PC-3 (cell line): ENCODE measurements around the gene AUTS2. TPM values are rescaled to one million over a fixed set of nuclear protein-coding genes. Genes with fewer than 3 reads are reported as not detected.

Experiments used
- ATAC-seq: fragments of 200-7000 bp; cut with Tn5 transposase; 2 replicates; pipeline ENCODE4 v1.9.1; 2020; ENCODE audit warnings: mild to moderate bottlenecking, moderate library complexity
- BruUV-seq: library from RNA; stranded (reverse); fragments of 400-500 nt; replicated peaks from 2 replicates; lab custom pipeline; 2021; lab: Mats Ljungman, UMichigan
- CTCF ChIA-PET: fragments of 300-600 bp; sonication (Branson Sonifier 250); formaldehyde crosslinking; loops from one replicate; lab custom pipeline; 2022; ENCODE audit warnings: antibody characterized with exemption; lab: Charles Lee
- POLR2A ChIA-PET: fragments of 300-600 bp; sonication (Branson Sonifier 250); formaldehyde crosslinking; loops from one replicate; lab custom pipeline; 2022; ENCODE audit warnings: antibody characterized with exemption; ENCODE audit not compliant: unreplicated experiment; lab: Charles Lee
- DNase-seq: peaks from one replicate; pipeline ENCODE4 v3.0.0-alpha.2; 2015
- H2AFZ ChIP-seq: fragments of 300-600 bp; sonication (generic); 2 replicates; pipeline ENCODE4 v1.6.0; 2016; ENCODE audit warnings: antibody characterized with exemption, low read length
- H3F3A ChIP-seq: fragments of 300-600 bp; sonication (generic); one replicate; pipeline ENCODE4 v1.6.0; 2017; ENCODE audit warnings: antibody characterized with exemption, low read length, control low read depth, mild to moderate bottlenecking; ENCODE audit not compliant: unreplicated experiment
- H3K27ac ChIP-seq: fragments of 300-600 bp; sonication (generic); 2 replicates; pipeline ENCODE4 v1.5.1; 2016; ENCODE audit warnings: mild to moderate bottlenecking, low read length
- H3K27me3 ChIP-seq: fragments of 300-600 bp; sonication (generic); 2 replicates; pipeline ENCODE4 v1.6.1; 2016; ENCODE audit warnings: low read length, mixed read lengths
- H3K36me3 ChIP-seq: fragments of 300-600 bp; sonication (generic); 2 replicates; pipeline ENCODE4 v1.6.1; 2016; ENCODE audit warnings: low read depth, mixed run types, low read length, mixed read lengths
- H3K4me1 ChIP-seq: fragments of 300-600 bp; sonication (generic); 2 replicates; pipeline ENCODE4 v1.5.1; 2016; ENCODE audit warnings: low read length; ENCODE audit not compliant: insufficient read depth
- H3K4me2 ChIP-seq: fragments of 300-600 bp; sonication (generic); 2 replicates; pipeline ENCODE4 v1.6.0; 2016; ENCODE audit warnings: low read length
- H3K4me3 ChIP-seq: fragments of 300-600 bp; sonication (generic); 2 replicates; pipeline ENCODE4 v1.5.1; 2016; ENCODE audit warnings: mild to moderate bottlenecking, low read length, mixed read lengths
- H3K79me2 ChIP-seq: fragments of 300-600 bp; sonication (generic); 2 replicates; pipeline ENCODE4 v1.6.1; 2017; ENCODE audit warnings: low read length, mixed read lengths
- H3K9ac ChIP-seq: fragments of 300-600 bp; sonication (generic); 2 replicates; pipeline ENCODE4 v1.6.0; 2016; ENCODE audit warnings: mild to moderate bottlenecking, low read length
- H3K9me2 ChIP-seq: fragments of 300-600 bp; sonication (generic); replicated peaks from 2 replicates; pipeline ENCODE4 v1.6.1; 2016; ENCODE audit warnings: mixed run types, low read length, mixed read lengths
- H3K9me3 ChIP-seq: fragments of 300-600 bp; sonication (generic); 2 replicates; pipeline ENCODE4 v1.6.1; 2016; ENCODE audit warnings: low read length, mixed read lengths
- H4K20me1 ChIP-seq: fragments of 300-600 bp; sonication (generic); 2 replicates; pipeline ENCODE4 v1.6.1; 2016; ENCODE audit warnings: low read length, mixed read lengths
- EZH2 ChIP-seq: fragments of 300-600 bp; sonication (generic); IDR thresholded peaks from one replicate; pipeline ENCODE4 v1.6.1; 2017; ENCODE audit warnings: antibody characterized with exemption, mild to moderate bottlenecking, low read length; ENCODE audit not compliant: unreplicated experiment
- EZH2phosphoT487 ChIP-seq: fragments of 300-600 bp; sonication (generic); IDR thresholded peaks from 2 replicates; pipeline ENCODE4 v1.6.1; 2018; ENCODE audit warnings: mild to moderate bottlenecking, antibody characterized with exemption, low read length, borderline replicate concordance
- intact Hi-C: fragments of 100-400 bp; cut with micrococcal nuclease; formaldehyde crosslinking; loops from 2 replicates; pipeline ENCODE4 v1.9.0; 2023
- total RNA-seq: library from RNA; depleted of rRNA; stranded (reverse); fragments of >200 nt; gene quantifications from 2 replicates; pipeline ENCODE4 v1.2.3, GENCODE V29; 2014
- TF ChIP-seq, protein P1 (sequence below): fragments of 300-600 bp; sonication (generic); conservative IDR thresholded peaks from 2 replicates; pipeline ENCODE4 v1.5.1; 2017; ENCODE audit warnings: antibody characterized with exemption, low read depth, mild to moderate bottlenecking, low read length

The AUTS2 gene
- total RNA-seq, 1 experiment from 2014 or later: not detected

DNA sequence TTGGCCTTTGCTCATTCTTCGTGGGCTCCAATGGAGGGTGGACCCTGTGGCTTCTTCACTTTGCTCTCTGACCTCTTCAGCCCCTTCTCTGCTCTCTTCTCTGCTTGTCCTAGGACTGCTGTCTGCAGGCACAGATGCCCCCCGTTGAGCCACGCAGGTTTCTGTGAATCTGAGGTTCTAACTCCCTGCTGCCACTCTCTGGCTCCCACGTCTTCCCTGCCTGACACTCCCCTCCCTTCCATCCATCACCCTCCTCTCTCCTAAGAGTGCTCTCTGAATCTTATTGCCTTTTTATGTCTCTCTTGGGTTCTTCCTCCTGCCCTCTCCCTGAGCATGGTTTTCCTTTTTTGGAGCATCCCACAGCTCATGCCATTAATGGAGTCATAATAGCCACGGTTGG is 1034.1 kb downstream of the AUTS2 start:
- intact Hi-C loops: no loop called here
- Histone ChIP-seq H3K9me2 (no peaks in the 10 kb centered on the region), H4K20me1 (no peaks in the 10 kb centered on the region), H3F3A (no peaks in the 10 kb centered on the region), H2AFZ (no peak overlapping the region), H3K27ac (no peak overlapping the region), H3K27me3 (no peaks in the 10 kb centered on the region), H3K9me3 (no peaks in the 10 kb centered on the region), H3K4me1 (no peaks in the 10 kb centered on the region), H3K36me3 (no peaks in the 10 kb centered on the region), H3K9ac (no peak overlapping the region), H3K79me2 (no peaks in the 10 kb centered on the region), H3K4me2 (no peak overlapping the region), H3K4me3 (no peak overlapping the region)
- ATAC-seq (no peak), DNase-seq (no peak)
- POLR2A ChIA-PET: no interaction called here
- CTCF ChIA-PET: no interaction called here
- TF ChIP-seq, protein P1, sequence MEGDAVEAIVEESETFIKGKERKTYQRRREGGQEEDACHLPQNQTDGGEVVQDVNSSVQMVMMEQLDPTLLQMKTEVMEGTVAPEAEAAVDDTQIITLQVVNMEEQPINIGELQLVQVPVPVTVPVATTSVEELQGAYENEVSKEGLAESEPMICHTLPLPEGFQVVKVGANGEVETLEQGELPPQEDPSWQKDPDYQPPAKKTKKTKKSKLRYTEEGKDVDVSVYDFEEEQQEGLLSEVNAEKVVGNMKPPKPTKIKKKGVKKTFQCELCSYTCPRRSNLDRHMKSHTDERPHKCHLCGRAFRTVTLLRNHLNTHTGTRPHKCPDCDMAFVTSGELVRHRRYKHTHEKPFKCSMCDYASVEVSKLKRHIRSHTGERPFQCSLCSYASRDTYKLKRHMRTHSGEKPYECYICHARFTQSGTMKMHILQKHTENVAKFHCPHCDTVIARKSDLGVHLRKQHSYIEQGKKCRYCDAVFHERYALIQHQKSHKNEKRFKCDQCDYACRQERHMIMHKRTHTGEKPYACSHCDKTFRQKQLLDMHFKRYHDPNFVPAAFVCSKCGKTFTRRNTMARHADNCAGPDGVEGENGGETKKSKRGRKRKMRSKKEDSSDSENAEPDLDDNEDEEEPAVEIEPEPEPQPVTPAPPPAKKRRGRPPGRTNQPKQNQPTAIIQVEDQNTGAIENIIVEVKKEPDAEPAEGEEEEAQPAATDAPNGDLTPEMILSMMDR: no peak
- TF ChIP-seq EZH2phosphoT487 (no peak), EZH2 (no peak)
- BruUV-seq: no TSS peak

- Histone ChIP-seq H3K4me2 (no peak overlapping the region), H3K4me1 (no peaks in the 10 kb centered on the region), H3K36me3 (no peaks in the 10 kb centered on the region), H3F3A (no peaks in the 10 kb centered on the region), H2AFZ (no peak overlapping the region), H3K9ac (no peak overlapping the region), H3K27ac (no peak overlapping the region), H4K20me1 (no peaks in the 10 kb centered on the region), H3K79me2 (no peaks in the 10 kb centered on the region), H3K9me2 (no peaks in the 10 kb centered on the region), H3K9me3 (no peaks in the 10 kb centered on the region), H3K4me3 (no peak overlapping the region), H3K27me3 (no peaks in the 10 kb centered on the region)
- intact Hi-C loops: no loop called here
- CTCF ChIA-PET: no interaction called here
- ATAC-seq (no peak), DNase-seq (no peak)
- POLR2A ChIA-PET: no interaction called here
- no TSS peak for BruUV-seq
- TF ChIP-seq EZH2: no peak
- TF ChIP-seq, protein P1: no peak
- no peak for TF ChIP-seq EZH2phosphoT487
Observed at GRCh38 chr7:70634071-70634470, 1035.8 kb downstream of the AUTS2 start.

GRCh38 chr7:70634610-70635068 is 1036.4 kb downstream of the AUTS2 start:
- intact Hi-C loops: no loop called here
- Histone ChIP-seq H3K4me1 (no peaks in the 10 kb centered on the region), H3K4me2 (no peak overlapping the region), H3K9ac (no peak overlapping the region), H3K9me3 (no peaks in the 10 kb centered on the region), H3K79me2 (no peaks in the 10 kb centered on the region), H3F3A (no peaks in the 10 kb centered on the region), H3K4me3 (no peak overlapping the region), H3K36me3 (no peaks in the 10 kb centered on the region), H3K9me2 (no peaks in the 10 kb centered on the region), H3K27me3 (no peaks in the 10 kb centered on the region), H4K20me1 (no peaks in the 10 kb centered on the region), H2AFZ (no peak overlapping the region), H3K27ac (no peak overlapping the region)
- DNase-seq (no peak), ATAC-seq (no peak)
- CTCF ChIA-PET: no interaction called here
- POLR2A ChIA-PET: no interaction called here
- TF ChIP-seq EZH2 (no peak), EZH2phosphoT487 (no peak)
- TF ChIP-seq, protein P1: no peak
- BruUV-seq: no TSS peak
